Fibroblast of skin of left biceps (primary cell): Measurements from ENCODE around the gene LNX1.

Experiments used
- DNase-seq, 2 experiments: peaks; one replicate each; pipeline ENCODE4 v3.0.0-alpha.2; 2013; ENCODE audit warnings: low read depth in 2 of 2

LNX1 gene

GRCh38 chr4:53599632-53600031 lies 8.3 kb upstream of the LNX1 start:
- no peak for DNase-seq

GRCh38 chr4:53598901-53599300 lies 7.6 kb upstream of the LNX1 start:
- DNase-seq = no peak

DNA sequence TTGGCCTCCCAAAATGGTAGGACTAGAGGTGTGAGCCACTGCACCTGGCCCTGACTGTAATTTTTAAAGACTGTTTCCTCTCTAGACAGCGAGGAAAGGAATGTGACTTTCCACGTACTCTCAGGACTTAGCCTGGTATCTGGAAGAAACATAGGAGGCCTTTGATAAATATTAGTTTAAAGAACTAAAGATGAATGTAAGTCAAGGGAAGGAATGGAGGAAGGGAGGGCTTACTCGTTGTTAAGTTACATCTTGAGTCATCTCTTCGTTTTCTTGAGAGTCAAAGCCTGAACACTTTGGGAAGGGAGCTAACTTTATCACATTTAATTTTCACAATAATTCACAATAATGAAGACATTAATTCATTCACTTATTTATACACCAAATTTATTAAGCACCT lies 7.2 kb upstream of the LNX1 start:
- no peak for DNase-seq

GRCh38 chr4:53596901-53597300 lies 5.6 kb upstream of the LNX1 start:
- DNase-seq = no peak

GRCh38 chr4:53595834-53596233 lies 4.5 kb upstream of the LNX1 start:
- no peak for DNase-seq

GRCh38 chr4:53595204-53595603 lies 3.9 kb upstream of the LNX1 start:
- DNase-seq = no peak

GRCh38 chr4:53593765-53594164 lies 2.5 kb upstream of the LNX1 start:
- no peak for DNase-seq

DNA sequence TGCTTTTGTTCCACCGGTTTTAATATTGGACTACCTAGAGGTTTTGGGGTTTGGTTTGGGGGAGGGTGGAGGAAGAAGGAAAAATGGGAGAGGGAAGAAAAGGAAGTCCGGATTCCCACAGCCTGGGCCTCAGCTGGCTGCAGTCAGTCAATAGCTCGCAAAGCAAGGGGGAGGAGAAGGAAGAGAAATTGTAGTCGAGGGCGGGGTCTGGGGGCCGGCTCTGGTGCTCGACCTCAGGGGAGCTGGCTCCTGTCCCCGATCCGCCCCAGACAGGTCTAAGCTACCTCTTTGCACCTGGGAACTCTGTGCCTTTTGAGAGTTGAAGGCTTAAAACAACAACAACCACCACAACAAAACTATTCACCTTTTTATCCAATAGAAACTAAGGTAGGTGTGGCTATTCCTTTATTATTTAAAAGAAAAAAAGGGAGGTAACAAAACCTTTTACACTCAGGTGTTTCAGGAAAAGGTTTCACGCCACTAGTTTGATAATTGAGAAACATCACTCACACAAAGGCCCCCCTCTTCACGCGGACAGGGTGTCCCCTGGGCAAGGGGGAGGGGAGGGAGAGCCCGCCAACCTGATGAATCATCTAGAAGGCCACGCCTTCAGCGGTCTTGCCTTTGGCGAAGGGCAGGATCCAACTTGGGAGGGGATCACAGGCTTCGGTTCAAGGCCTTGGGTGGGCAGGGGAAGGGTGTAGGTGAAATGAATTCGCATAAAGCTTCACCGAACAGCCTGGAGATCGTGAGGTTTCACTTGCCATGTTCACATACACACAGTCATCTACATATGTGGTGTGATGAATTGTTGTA lies 1.6 kb upstream of the LNX1 start:
- no peak for DNase-seq

GRCh38 chr4:53592122-53592521 lies 836 bp upstream of the LNX1 start:
- DNase-seq = no peak

DNA sequence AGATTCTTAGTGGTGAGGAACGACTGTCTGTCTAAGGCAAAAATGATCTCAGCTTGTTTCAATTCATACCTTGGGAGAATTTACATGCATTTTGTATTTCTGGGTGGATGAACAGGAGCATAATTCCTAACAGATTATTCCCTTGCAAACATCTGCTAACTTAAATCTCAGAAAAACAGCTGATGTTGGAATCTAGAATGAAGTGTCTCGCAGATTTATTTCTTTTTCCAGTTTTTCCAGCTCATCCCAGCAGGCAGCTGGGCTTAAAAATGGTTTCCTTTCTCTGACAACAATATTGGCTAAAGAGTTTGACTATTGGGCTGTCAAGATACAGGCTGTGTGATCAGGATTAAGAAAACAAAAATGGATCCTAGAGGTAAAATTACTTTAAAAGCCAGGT lies 1.1 kb downstream of the LNX1 start:
- DNase-seq = peak in 1 of 2 experiments; percentile 14

DNA sequence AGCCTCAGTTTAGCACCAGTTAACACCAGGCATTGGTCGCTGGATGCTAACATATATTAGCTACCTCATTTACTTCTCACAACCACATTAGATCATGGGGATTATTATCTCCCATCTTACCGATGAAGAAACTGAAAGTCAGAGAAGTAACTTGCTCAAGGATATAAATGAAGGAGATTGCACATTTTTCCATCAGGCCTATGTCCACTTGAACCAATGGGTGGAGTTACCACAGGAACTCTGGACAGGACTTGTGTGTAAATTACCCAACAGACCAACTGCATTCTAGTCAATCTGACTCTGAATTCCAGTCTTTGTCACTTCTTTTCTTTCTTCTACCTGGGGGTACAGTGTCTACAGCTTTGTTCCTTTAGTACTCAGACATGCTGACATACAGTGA lies 1.8 kb downstream of the LNX1 start:
- no peak for DNase-seq

DNA sequence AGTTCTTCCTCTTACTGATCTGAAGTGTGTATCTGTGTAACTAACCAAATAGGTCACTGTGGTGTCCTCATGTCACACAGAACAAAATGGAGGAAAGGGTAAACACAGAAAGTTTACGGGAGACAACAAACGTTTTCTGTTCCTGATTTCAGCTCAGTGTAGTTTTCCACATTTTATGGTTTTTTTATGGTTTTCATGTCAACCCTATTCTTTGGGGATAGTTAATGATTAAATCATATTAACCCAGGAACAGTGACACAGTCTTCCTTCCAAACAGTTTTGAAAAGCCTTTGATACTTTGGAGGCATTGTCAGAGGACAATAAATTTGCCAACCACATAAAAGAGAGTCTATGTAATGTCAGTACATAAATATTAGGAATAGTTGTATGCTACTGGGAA lies 4.2 kb downstream of the LNX1 start:
- no peak for DNase-seq

GRCh38 chr4:53586121-53586816 lies 5.0 kb downstream of the LNX1 start:
- peak; percentile 96 to 97 for DNase-seq

DNA sequence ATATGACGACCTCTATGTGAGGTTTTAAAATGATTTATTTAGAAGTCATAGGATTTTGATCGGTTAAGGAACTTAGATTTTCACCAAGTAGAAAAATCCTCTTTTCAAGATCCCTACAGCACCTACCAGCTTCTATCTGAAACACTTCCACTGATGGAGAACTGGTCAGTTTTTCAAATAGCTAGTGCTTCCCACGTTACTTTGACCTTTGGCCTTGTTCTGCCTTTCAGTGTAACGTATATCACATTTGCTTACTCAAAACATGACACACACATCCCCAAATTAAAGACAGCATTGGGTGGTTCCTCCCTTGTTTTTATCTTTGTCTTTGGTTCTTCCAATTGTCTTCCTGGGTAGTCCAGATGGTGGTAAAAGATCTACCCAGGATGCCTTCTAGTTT lies 6.6 kb downstream of the LNX1 start:
- DNase-seq = no peak

- DNase-seq = peak; percentile 31 to 38
Measured at GRCh38 chr4:53583513-53583912, 7.8 kb downstream of the LNX1 start.

DNA sequence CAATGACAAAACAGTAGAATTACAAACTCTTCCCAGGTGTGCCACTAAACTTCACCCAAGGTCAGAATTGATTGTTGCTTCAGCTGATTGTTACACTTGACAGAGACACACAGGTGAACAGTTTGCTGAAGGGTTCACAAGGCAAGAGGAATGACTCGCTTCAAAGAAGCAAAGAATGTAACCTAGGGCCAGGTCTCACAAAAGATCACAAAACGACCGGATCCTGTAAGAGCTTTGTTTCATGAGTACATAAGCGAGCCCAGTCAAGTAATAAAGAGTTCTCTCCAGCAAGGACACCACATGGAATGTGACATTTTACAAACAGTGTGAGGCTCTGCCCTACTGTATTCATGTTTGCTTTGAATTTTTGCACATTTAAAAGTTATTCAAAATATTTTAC lies 9.1 kb downstream of the LNX1 start:
- no peak for DNase-seq

- no peak for DNase-seq
Measured at GRCh38 chr4:53580274-53580673, 11.0 kb downstream of the LNX1 start.

DNA sequence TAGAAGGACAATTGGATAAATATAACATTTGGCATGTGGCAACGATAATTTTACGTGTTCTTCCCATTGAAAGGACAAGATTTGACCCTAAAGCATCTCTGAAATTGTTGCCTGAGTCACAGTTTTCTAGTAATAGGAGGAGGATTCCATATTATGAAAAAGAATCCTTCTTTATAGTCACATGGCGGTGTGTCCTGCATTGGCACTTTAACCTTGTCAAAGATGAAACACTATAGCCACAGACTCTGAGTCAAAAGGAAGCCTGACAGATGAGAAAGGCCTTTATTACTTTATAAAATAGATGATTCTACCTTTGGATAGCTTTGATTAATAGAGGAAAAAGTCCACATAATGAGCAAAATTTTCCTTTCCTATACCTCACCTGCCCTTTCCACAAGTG lies 11.5 kb downstream of the LNX1 start:
- DNase-seq = no peak

GRCh38 chr4:53576676-53577372 lies 14.5 kb downstream of the LNX1 start:
- no peak for DNase-seq

- no peak for DNase-seq
Measured at GRCh38 chr4:53576071-53576617, 15.1 kb downstream of the LNX1 start.

DNA sequence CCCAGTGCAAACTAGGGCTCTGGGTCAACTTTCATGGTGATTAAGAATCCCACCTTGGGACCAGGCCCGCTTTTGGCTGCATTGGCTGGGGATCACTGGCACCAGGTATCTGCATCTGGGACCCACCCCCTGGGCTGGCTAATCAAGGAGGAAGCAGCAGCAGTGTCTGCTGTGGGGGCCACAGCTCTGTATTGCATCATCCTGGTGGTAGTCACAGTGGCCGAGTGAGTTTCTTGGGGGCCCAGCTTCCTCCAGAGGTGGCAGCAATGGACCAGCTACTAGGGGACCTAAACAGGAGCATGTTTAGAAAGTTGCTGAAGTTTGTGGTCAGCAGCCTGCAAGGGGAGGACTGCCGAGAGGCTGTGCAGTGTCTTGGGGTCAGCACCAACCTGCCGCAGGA lies 15.7 kb downstream of the LNX1 start:
- DNase-seq = no peak

GRCh38 chr4:53574528-53574927 lies 16.8 kb downstream of the LNX1 start:
- no peak for DNase-seq

GRCh38 chr4:53573696-53574095 lies 17.6 kb downstream of the LNX1 start:
- no peak for DNase-seq
